Measurements from ENCODE around the gene PET117.
"Not testable (repeated sequence)": the region's sequence is repeated elsewhere in the genome, so short reads cannot be mapped to it uniquely, and the experiment has no call there.

Gene PET117

GRCh38 chr20:18165553-18165952 is 27.9 kb downstream of the PET117 start:
- no peak for DNase-seq

GRCh38 chr20:18166241-18166881 is 28.7 kb downstream of the PET117 start:
- DNase-seq, result no peak

- no peak for DNase-seq
Measured at GRCh38 chr20:18166950-18167349, 29.3 kb downstream of the PET117 start.

- DNase-seq, result no peak
Measured at GRCh38 chr20:18172379-18172778, 34.7 kb downstream of the PET117 start.

GRCh38 chr20:18174906-18175683 is 37.4 kb downstream of the PET117 start:
- no peak for DNase-seq

GRCh38 chr20:18176318-18176785 is 38.7 kb downstream of the PET117 start:
- DNase-seq, result no peak

GRCh38 chr20:18180366-18180765 is 42.7 kb downstream of the PET117 start:
- not testable (repeated sequence) for DNase-seq

- no peak for DNase-seq
Measured at GRCh38 chr20:18180815-18181214, 43.2 kb downstream of the PET117 start.

- no peak for DNase-seq
Measured at GRCh38 chr20:18187020-18187419, 49.4 kb downstream of the PET117 start.

GRCh38 chr20:18188434-18188833 is 50.8 kb downstream of the PET117 start:
- no peak for DNase-seq

- DNase-seq, result peak; percentile 37
Measured at GRCh38 chr20:18190338-18191233, 52.9 kb downstream of the PET117 start.

- DNase-seq, result no peak
Measured at GRCh38 chr20:18191306-18191705, 53.6 kb downstream of the PET117 start.

Data from activated CD8-positive, alpha-beta memory T cell treated with anti-CD3 and anti-CD28 coated beads for 24 hours (primary cell).